Sigmoid colon (tissue), 7 donors: Measurements from ENCODE around the gene COL25A1. TPM values are rescaled to one million over a fixed set of nuclear protein-coding genes. Genes with fewer than 3 reads are reported as not detected.

Experiments used
- DNase-seq: peaks from one replicate; pipeline ENCODE4 v3.0.0-alpha.2; 2019
- H3K27ac ChIP-seq, 4 donors: fragments of 200-600 bp; sonication (generic); one replicate each; pipeline ENCODE4 v1.5.1; 2016 to 2019; ENCODE audit warnings: mild to moderate bottlenecking in 1 of 4
- H3K27me3 ChIP-seq, 3 donors: fragments of 200-600 bp; sonication (generic); one replicate each; pipeline ENCODE4 v1.5.1; 2019; ENCODE audit warnings: mild to moderate bottlenecking in 1 of 3
- H3K36me3 ChIP-seq, 4 donors: fragments of 200-600 bp; sonication (generic); one replicate each; pipeline ENCODE4 v1.5.1; 2016 to 2019
- H3K4me1 ChIP-seq, 4 donors: fragments of 200-600 bp; sonication (generic); one replicate each; pipeline ENCODE4 v1.5.1; 2017 to 2019
- H3K4me3 ChIP-seq, 4 donors: fragments of 200-600 bp; sonication (generic); one replicate each; pipeline ENCODE4 v1.5.1; 2017 to 2019; ENCODE audit warnings: mild to moderate bottlenecking in 2 of 4, moderate library complexity in 1 of 4
- H3K9me3 ChIP-seq, 4 donors: fragments of 200-600 bp in 3 of 4; sonication (generic) in 3 of 4; one replicate each; pipeline versions ENCODE4 v1.5.1 to v1.6.1; 2013 to 2019
- CTCF ChIP-seq, 4 experiments: fragments of 450-650 bp in 3 of 4; fragments of 200-600 bp in 1 of 4; IDR thresholded peaks; one replicate each; pipeline ENCODE4 v1.5.1; 2016 to 2019; ENCODE audit warnings: antibody characterized with exemption in 4 of 4, mild to moderate bottlenecking in 3 of 4, moderate library complexity in 2 of 4
- EP300 ChIP-seq, 4 donors: sonication (generic); formaldehyde crosslinking; IDR thresholded peaks; one replicate each; pipeline ENCODE4 v1.6.1; 2017; ENCODE audit warnings: antibody characterized with exemption in 4 of 4
- POLR2A ChIP-seq, 2 donors: fragments of 450-650 bp; IDR thresholded peaks; one replicate each; pipeline ENCODE4 v1.6.1; 2016; ENCODE audit warnings: antibody characterized with exemption in 2 of 2, mild to moderate bottlenecking in 2 of 2, moderate library complexity in 2 of 2
- POLR2AphosphoS5 ChIP-seq, 4 donors: sonication (generic); formaldehyde crosslinking; IDR thresholded peaks; one replicate each; pipeline ENCODE4 v1.6.1; 2017; ENCODE audit warnings: antibody characterized with exemption in 4 of 4
- WGBS, 2 donors: extraction: QIAGEN DNeasy Blood & Tissue Kit; methylation state at CpG; one replicate each; pipeline ENCODE4 v1.1.7; 2013; 5-methylcytosine and 5-hydroxymethylcytosine counted together
- intact Hi-C: fragments of 100-400 bp; cut with DNase I; formaldehyde crosslinking; loops from one replicate; pipeline ENCODE4 v1.15.1; 2023
- polyA plus RNA-seq, 3 donors: library from polyadenylated mRNA; stranded (reverse); fragments of 200-250 nt; gene quantifications; one replicate each; pipeline ENCODE4 v1.2.3, GENCODE V29; 2013
- total RNA-seq, 4 donors: library from RNA; depleted of rRNA; stranded (reverse); fragments of >200 nt; gene quantifications; one replicate each; pipeline ENCODE4 v1.1.0, GENCODE V29; 2016
- donor health status: healthy with polysubstance abuse.
- donor health status: Bipolar disorder and iron deficiency.
- donor health status: healthy.

The COL25A1 gene
- total and polyA plus RNA-seq, 7 donors, result 0.15 to 1.4 (median 0.41) TPM; not detected in 2

- intact Hi-C loops, result no loop called here
- no peaks in the 10 kb centered on the region for H3K9me3 ChIP-seq
- H3K36me3 ChIP-seq, result no peaks in the 10 kb centered on the region
- H3K27ac ChIP-seq, result no peak overlapping the region
- H3K27me3 ChIP-seq, result no peaks in the 10 kb centered on the region
- H3K4me1 ChIP-seq, result peaks cover 0 to 3% (median 0%) of the 10 kb centered on the region in 4 donors
- DNase-seq, result no peak
- H3K4me3 ChIP-seq, result no peak overlapping the region
- TF ChIP-seq POLR2AphosphoS5 (IDR thresholded peaks at IDR 0.05) (no peak), POLR2A (IDR thresholded peaks at IDR 0.05) (no peak), CTCF (IDR thresholded peaks at IDR 0.05) (no peak), EP300 (IDR thresholded peaks at IDR 0.05) (no peak)
- 85 to 93% methylated on average over 1 of the region's 1 CpG for WGBS, 2 donors
Observed at GRCh38 chr4:109195646-109196045, 106.8 kb downstream of the COL25A1 start.

- TF ChIP-seq CTCF (IDR thresholded peaks at IDR 0.05), result no peak
- no peak for TF ChIP-seq POLR2AphosphoS5 (IDR thresholded peaks at IDR 0.05)
- no peak for TF ChIP-seq POLR2A (IDR thresholded peaks at IDR 0.05)
- TF ChIP-seq EP300 (IDR thresholded peaks at IDR 0.05), result no peak
- H3K27me3 ChIP-seq, result no peaks in the 10 kb centered on the region
- no peak overlapping the region for H3K27ac ChIP-seq
- 88 to 89% methylated on average over 5 of the region's 5 CpGs for WGBS, 2 donors
- no peak overlapping the region for H3K4me3 ChIP-seq
- intact Hi-C loops, result no loop called here
- no peaks in the 10 kb centered on the region for H3K4me1 ChIP-seq
- no peaks in the 10 kb centered on the region for H3K9me3 ChIP-seq
- no peak for DNase-seq
- H3K36me3 ChIP-seq, result no peaks in the 10 kb centered on the region
Observed at GRCh38 chr4:109191216-109191615, 111.2 kb downstream of the COL25A1 start.

- H3K36me3 ChIP-seq, result no peaks in the 10 kb centered on the region
- TF ChIP-seq POLR2AphosphoS5 (IDR thresholded peaks at IDR 0.05) (no peak), POLR2A (IDR thresholded peaks at IDR 0.05) (no peak), CTCF (IDR thresholded peaks at IDR 0.05) (no peak), EP300 (IDR thresholded peaks at IDR 0.05) (no peak)
- H3K4me3 ChIP-seq, result no peak overlapping the region
- H3K4me1 ChIP-seq, result no peaks in the 10 kb centered on the region
- no peak overlapping the region for H3K27ac ChIP-seq
- no peaks in the 10 kb centered on the region for H3K27me3 ChIP-seq
- 57 to 63% methylated on average over 4 of the region's 4 CpGs for WGBS, 2 donors
- H3K9me3 ChIP-seq, result no peaks in the 10 kb centered on the region
- DNase-seq, result no peak
- intact Hi-C loops, result no loop called here
Observed at GRCh38 chr4:109186458-109186945, 116.0 kb downstream of the COL25A1 start.

GRCh38 chr4:109185951-109186350 is 116.5 kb downstream of the COL25A1 start:
- no peaks in the 10 kb centered on the region for H3K27me3 ChIP-seq
- TF ChIP-seq POLR2AphosphoS5 (IDR thresholded peaks at IDR 0.05), result no peak
- no peak for TF ChIP-seq CTCF (IDR thresholded peaks at IDR 0.05)
- TF ChIP-seq POLR2A (IDR thresholded peaks at IDR 0.05), result no peak
- TF ChIP-seq EP300 (IDR thresholded peaks at IDR 0.05), result no peak
- H3K9me3 ChIP-seq, result no peaks in the 10 kb centered on the region
- intact Hi-C loops, result no loop called here
- H3K4me3 ChIP-seq, result no peak overlapping the region
- H3K36me3 ChIP-seq, result no peaks in the 10 kb centered on the region
- H3K27ac ChIP-seq, result no peak overlapping the region
- 74 to 80% methylated on average over 7 of the region's 7 CpGs for WGBS, 2 donors
- no peak for DNase-seq
- H3K4me1 ChIP-seq, result no peaks in the 10 kb centered on the region

- no peaks in the 10 kb centered on the region for H3K4me1 ChIP-seq
- DNase-seq, result no peak
- H3K27me3 ChIP-seq, result no peaks in the 10 kb centered on the region
- intact Hi-C loops, result no loop called here
- H3K27ac ChIP-seq, result peak overlapping the region in 1 of 4 donors; percentile 54
- no peaks in the 10 kb centered on the region for H3K9me3 ChIP-seq
- WGBS, 2 donors, result 71 to 78% methylated on average over 2 of the region's 2 CpGs
- no peaks in the 10 kb centered on the region for H3K36me3 ChIP-seq
- TF ChIP-seq POLR2A (IDR thresholded peaks at IDR 0.05) (no peak), EP300 (IDR thresholded peaks at IDR 0.05) (no peak), CTCF (IDR thresholded peaks at IDR 0.05) (no peak), POLR2AphosphoS5 (IDR thresholded peaks at IDR 0.05) (no peak)
- H3K4me3 ChIP-seq, result no peak overlapping the region
Observed at GRCh38 chr4:109185548-109185947, 116.9 kb downstream of the COL25A1 start.
